ENCODE data around the gene RABL6. TPM values are rescaled to one million over a fixed set of nuclear protein-coding genes. Genes with fewer than 3 reads are reported as not detected.
"Not testable (repeated sequence)": the region's sequence is repeated elsewhere in the genome, so short reads cannot be mapped to it uniquely, and the experiment has no call there.

RABL6 gene
- total RNA-seq, 1 donor from 2014 or later, result 71.2 TPM

DNA sequence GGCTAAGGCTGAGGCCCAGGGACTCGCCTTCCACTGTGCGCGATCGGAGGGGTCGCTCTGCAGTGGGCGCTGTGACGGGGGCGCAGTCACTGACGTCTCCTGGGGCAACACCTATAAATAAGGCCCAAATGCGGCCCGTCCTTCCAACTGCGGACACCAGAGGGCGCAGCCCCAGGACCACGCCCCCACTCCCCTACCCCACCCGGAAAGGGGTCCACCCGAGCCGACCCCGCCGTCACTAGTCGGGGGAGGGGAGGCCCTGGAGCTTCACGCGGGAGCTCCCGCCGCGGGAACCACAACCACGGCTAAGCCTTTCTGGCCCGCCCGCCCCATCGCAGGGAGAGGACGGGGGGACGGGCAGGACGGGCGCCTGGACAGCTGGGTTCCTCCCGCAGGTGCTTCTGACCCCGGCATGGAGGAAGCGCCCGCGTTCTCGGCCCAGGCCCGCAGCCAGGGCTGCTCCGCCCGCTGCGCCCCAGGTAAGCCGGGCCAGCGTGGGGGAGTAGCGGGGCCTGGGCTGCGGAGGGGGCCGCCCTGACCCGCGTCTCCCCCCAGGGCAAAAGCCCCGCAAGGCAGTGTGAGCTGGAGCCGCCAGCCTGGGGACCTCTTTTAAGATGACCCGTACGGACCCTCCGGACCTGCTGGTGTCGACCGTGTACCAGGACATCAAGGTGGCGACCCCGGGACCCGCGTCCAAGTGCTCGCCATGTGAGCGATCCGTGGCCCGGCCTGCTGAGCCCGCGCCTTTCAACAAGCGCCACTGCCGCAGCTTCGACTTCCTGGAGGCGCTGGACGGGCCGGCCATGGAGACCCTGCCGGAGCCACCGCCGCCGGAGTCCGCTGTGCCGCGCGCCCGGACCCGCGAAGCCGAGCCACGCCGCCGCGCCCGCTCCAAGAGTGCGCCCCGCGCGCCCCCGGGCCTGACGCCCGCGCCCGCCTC is 36.3 kb downstream of the RABL6 start:
- not testable (repeated sequence) for H3K9me3 Mint-ChIP-seq; H3K27ac Mint-ChIP-seq; H3K4me3 Mint-ChIP-seq; H2AFZ ChIP-seq (replicated peaks); H3K36me3 ChIP-seq; H3K36me3 Mint-ChIP-seq; H3K9me3 ChIP-seq (ENCODE audit: low read depth); H3K79me2 ChIP-seq (ENCODE audit: low read depth); H3K4me3 ChIP-seq; H3K4me2 ChIP-seq; H3K9ac ChIP-seq; H3K27ac ChIP-seq
- H3F3A ChIP-seq (ENCODE audit: low read depth), result peaks cover 43% of the 10 kb centered on the region
- Mint-ChIP-seq H3K27me3 (ENCODE audit: insufficient read depth, low read depth) (peaks cover 25% of the 10 kb centered on the region), H3K4me1 (peaks cover 23% of the 10 kb centered on the region)
- H3K4me1 ChIP-seq, result peaks cover 23% of the 10 kb centered on the region
- H3K27me3 ChIP-seq, result peaks cover 20% of the 10 kb centered on the region
- TF ChIP-seq, protein P1, sequence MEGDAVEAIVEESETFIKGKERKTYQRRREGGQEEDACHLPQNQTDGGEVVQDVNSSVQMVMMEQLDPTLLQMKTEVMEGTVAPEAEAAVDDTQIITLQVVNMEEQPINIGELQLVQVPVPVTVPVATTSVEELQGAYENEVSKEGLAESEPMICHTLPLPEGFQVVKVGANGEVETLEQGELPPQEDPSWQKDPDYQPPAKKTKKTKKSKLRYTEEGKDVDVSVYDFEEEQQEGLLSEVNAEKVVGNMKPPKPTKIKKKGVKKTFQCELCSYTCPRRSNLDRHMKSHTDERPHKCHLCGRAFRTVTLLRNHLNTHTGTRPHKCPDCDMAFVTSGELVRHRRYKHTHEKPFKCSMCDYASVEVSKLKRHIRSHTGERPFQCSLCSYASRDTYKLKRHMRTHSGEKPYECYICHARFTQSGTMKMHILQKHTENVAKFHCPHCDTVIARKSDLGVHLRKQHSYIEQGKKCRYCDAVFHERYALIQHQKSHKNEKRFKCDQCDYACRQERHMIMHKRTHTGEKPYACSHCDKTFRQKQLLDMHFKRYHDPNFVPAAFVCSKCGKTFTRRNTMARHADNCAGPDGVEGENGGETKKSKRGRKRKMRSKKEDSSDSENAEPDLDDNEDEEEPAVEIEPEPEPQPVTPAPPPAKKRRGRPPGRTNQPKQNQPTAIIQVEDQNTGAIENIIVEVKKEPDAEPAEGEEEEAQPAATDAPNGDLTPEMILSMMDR (IDR thresholded peaks at IDR 0.05), result peak; percentile 52
- DNase-seq (ENCODE audit: low spot score), result peak; percentile 49
- peaks cover 40% of the 10 kb centered on the region for H4K20me1 ChIP-seq (ENCODE audit: low read depth)

DNA sequence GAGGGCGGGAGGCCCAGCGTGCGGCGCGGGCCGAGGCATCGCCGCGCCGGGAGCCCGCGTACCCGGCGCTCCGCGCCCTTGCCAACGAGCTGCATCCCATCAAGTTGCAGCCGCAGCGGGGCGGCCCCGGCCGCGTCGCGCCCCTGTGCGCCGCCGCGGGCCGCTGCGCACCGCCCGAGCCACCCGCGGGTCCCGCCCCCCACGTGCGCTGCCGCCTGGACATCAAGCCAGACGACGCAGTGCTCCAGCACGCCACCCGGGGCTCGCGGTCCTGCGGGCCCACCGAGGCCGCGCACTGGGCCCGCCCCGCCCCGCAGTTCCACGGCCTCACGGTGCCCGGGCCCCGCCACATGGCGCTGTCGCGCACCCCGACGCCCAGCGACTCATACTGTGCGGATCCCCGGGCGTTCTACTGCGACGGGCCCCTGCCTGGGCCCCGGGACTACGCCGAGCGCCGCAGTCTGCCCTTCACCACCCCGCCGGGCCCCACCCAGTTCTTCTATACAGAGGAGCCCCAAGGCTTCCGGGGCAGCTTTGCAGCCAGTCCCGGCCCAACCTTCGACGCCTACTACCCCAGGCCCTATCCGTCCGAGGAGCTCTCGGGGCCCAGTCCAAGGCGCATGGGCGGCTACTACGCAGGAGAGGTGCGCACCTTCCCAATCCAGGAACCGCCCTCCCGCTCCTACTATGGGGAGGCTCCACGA is 37.2 kb downstream of the RABL6 start:
- Histone ChIP-seq H3K4me3 (no peak overlapping the region), H3K79me2 (ENCODE audit: low read depth) (peaks cover under 1% of the 10 kb centered on the region), H3K4me2 (no peak overlapping the region), H3K27me3 (peaks cover 20% of the 10 kb centered on the region), H3K27ac (no peak overlapping the region), H3K9ac (no peak overlapping the region), H3K4me1 (peaks cover 23% of the 10 kb centered on the region), H3K9me3 (ENCODE audit: low read depth) (no peaks in the 10 kb centered on the region), H3F3A (ENCODE audit: low read depth) (peaks cover 40% of the 10 kb centered on the region), H4K20me1 (ENCODE audit: low read depth) (peaks cover 37% of the 10 kb centered on the region), H2AFZ (replicated peaks) (no peak overlapping the region), H3K36me3 (no peaks in the 10 kb centered on the region)
- Mint-ChIP-seq H3K36me3 (no peaks in the 10 kb centered on the region), H3K4me3 (no peak overlapping the region), H3K9me3 (no peaks in the 10 kb centered on the region), H3K4me1 (peaks cover 21% of the 10 kb centered on the region), H3K27ac (no peak overlapping the region), H3K27me3 (ENCODE audit: insufficient read depth, low read depth) (peaks cover 25% of the 10 kb centered on the region)
- no peak for TF ChIP-seq EZH2phosphoT487 (IDR thresholded peaks at IDR 0.05)
- no peak for TF ChIP-seq EZH2 (IDR thresholded peaks at IDR 0.05)
- TF ChIP-seq, protein P1 (IDR thresholded peaks at IDR 0.05), result no peak
- no peak for DNase-seq (ENCODE audit: low spot score)

DNA sequence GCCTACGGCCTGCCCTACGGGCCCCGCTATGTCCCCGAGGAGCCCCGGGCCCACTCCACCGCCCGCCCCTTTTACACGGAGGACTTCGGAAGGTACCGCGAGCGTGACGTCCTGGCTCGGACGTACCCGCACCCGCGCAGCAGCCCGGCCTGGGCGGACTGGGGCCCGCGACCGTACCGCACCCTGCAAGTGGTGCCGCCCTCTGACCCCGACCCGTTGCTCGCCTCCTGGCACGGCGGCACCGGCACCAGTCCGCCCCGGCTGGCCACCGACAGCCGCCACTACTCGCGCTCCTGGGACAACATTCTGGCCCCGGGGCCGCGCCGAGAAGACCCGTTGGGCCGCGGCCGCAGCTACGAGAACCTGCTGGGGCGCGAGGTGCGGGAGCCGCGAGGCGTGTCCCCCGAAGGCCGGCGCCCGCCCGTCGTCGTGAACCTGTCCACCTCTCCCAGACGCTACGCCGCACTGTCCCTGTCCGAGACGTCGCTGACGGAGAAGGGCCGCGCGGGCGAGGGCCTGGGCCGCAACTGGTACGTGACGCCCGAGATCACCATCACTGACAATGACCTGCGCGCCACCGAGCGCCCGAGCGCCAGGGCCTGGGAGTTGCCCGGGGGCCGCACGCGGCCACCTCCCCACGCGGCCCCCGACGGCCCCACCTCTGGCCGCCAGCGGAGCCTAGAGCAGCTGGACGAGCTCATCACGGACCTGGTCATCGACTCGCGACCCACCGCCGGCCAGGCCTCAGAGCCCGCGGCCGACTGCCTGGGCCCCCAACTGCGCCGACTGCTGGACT is 37.9 kb downstream of the RABL6 start:
- Mint-ChIP-seq H3K9me3 (no peaks in the 10 kb centered on the region), H3K4me3 (no peak overlapping the region), H3K27ac (no peak overlapping the region), H3K27me3 (ENCODE audit: insufficient read depth, low read depth) (peaks cover 24% of the 10 kb centered on the region), H3K4me1 (peaks cover 18% of the 10 kb centered on the region), H3K36me3 (no peaks in the 10 kb centered on the region)
- no peak for DNase-seq (ENCODE audit: low spot score)
- Histone ChIP-seq H3K9me3 (ENCODE audit: low read depth) (no peaks in the 10 kb centered on the region), H2AFZ (replicated peaks) (no peak overlapping the region), H3K79me2 (ENCODE audit: low read depth) (peaks cover 8% of the 10 kb centered on the region), H3K4me3 (no peak overlapping the region), H3F3A (ENCODE audit: low read depth) (peaks cover 32% of the 10 kb centered on the region), H3K9ac (no peak overlapping the region), H3K4me2 (no peak overlapping the region), H3K27me3 (peaks cover 20% of the 10 kb centered on the region), H4K20me1 (ENCODE audit: low read depth) (peaks cover 37% of the 10 kb centered on the region), H3K27ac (no peak overlapping the region), H3K4me1 (peaks cover 20% of the 10 kb centered on the region), H3K36me3 (no peaks in the 10 kb centered on the region)
- TF ChIP-seq, protein P1 (IDR thresholded peaks at IDR 0.05), result no peak
- no peak for TF ChIP-seq EZH2phosphoT487 (IDR thresholded peaks at IDR 0.05)
- TF ChIP-seq EZH2 (IDR thresholded peaks at IDR 0.05), result no peak

All from neural progenitor cell (in vitro differentiated cells).